CD1c-positive myeloid dendritic cell (primary cell): ENCODE data around the gene TMEM98.
"Not testable (repeated sequence)": the region's sequence is repeated elsewhere in the genome, so short reads cannot be mapped to it uniquely, and the experiment has no call there.

ENCODE experiments used
- DNase-seq: peaks from one replicate; pipeline ENCODE4 v3.0.0-alpha.2; 2016; ENCODE audit errors: extremely low spot score

Gene TMEM98

DNA sequence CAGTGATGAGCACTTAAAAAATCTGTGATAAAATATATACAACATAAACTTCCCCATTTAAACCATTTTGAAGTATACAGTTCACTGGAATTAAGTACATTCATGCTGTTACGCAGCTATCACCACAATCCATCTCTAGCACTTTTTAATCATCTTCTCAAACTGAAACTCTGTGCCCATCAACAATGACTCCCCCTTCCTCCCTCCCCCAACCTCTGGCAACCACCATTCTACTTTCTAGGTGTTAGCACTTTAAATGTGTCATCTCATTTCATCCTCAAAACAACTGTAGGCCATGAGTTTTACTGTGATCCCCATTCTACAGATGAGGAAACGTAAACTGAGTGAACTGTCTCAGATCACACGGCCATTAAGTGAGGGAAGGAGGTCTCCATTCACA is 13.8 kb upstream of the TMEM98 start:
- no peak for DNase-seq

DNA sequence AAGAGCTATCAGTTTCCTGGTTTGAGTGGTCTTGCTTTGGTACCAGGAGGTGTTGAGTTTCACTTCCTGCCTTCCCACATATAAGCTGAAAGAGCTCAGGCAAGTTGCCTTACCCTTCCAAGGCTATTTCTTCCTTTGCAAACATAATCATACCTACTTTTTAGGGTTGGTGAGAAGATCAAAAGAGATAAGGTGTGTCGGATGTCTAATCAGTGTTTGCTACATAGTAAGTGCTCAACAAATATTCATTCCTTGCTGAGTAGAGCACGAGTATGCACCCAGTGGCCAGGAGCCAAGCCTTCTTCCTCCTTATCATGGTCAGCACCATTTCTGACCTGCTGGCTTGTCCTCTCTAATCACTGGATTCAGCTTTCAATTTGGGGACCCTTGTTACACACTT is 12.7 kb upstream of the TMEM98 start:
- DNase-seq = no peak

DNA sequence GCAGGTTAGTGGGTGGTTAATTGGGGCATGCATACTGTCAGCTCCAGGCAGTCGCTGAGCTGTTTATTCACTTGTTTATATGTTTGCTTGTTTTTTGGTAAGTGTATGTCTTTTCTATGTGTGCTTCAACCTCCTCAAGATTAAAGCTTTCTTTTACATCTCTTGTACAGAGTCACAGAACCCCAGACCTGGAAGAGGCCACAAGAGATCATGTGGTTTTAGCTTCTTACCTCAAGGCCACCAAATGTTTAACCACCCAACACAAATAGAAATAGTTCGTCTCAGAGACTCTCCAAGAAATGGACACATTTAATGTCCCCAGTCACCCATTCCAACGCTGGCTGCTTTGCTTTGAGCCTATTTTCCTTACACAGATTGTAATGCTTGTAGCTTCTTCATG is 11.8 kb upstream of the TMEM98 start:
- DNase-seq = no peak

DNA sequence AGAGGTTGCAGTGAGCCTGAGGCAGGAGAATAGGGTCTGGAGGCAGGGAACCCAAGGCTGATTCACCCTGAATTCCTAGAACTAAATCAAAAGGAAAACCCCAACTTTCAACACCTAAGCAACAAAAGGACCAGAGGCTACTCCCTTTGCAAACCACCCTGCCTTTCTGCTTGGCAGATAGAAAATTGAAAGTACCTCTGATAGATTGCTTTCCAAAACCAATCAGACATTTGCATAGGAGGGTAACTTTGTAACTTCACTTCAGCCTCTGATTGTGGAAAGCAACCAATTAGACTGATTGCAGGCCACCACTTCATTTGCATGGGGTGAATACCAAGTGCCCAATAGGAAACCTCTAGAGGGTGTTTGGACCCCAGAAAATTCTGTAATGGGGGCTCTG is 10.9 kb upstream of the TMEM98 start:
- no peak for DNase-seq

DNA sequence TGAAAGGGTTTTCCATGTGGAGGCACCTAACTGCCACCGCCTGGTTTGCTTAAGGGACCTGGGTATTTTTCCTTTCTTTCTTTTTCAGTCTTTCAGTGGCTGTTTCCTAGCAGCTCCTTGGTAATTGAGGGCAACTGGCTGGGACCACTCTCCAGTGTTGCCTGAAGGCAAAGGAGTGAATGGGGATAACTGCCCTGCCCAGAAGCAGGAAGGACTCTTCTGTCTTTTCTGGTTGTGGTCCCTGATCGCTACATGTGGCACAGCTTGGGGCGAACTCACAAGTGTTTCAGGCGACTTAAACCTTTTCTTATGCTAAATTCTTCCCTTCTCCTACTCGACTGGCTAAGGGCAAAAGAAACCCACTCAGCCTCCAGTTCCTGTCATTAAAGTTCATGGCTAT is 10.1 kb upstream of the TMEM98 start:
- DNase-seq = no peak

DNA sequence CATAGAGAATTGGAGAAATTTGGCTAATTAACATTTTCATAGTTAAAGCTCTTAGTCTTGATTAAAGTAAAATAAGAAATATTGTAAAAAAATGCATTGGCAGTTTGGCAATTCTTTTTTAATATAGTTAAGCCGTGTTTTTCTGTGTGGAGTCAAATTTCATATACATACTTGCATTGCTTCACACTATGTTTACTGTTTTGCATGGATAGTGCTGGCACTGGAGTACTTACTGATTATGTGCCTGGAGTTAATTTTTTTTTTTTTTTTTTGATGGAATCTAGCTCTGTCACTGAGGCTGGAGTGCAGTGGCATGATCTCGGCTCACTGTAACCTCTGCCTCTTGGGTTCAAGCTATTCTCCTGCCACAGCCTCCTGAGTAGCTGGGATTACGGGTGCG is 8.1 kb upstream of the TMEM98 start:
- DNase-seq = not testable (repeated sequence)

DNA sequence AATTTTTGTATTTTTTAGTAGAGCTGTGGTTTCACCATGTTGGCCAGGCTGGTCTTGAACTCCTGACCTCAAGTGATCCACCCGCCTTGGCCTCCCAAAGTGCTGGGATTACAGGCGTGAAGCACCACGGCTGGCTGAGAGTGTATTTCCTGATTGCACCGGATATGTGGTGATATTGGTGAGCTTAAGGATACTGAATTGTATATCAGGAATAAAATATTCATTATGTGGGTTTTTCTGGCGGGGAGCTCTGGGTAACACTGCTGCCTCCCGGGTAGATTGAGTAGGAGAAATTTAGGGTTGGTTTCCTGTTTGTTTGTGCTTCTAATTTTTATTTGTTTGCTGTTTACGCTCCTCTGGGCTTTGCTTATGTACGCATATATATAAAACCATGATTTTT is 7.7 kb upstream of the TMEM98 start:
- DNase-seq = no peak

DNA sequence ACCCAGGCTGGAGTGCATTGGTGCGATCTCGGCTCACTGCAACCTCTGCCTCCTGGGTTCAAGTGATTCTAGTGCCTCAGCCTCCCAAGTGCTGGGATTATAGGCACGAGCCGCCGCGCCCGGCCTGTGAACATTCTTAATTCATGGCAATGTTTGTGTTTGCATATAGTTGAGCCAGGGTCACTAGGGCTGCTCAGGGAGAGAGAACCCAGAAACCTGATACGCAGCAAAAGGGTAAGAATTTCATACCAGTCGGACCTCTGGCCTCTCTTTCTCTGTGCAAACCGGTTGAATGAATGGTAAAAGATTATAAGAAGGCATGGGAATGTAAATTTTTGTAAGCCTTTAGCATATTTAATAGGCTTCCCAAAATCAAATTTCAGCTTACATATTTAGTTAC is 6.9 kb upstream of the TMEM98 start:
- DNase-seq = no peak

DNA sequence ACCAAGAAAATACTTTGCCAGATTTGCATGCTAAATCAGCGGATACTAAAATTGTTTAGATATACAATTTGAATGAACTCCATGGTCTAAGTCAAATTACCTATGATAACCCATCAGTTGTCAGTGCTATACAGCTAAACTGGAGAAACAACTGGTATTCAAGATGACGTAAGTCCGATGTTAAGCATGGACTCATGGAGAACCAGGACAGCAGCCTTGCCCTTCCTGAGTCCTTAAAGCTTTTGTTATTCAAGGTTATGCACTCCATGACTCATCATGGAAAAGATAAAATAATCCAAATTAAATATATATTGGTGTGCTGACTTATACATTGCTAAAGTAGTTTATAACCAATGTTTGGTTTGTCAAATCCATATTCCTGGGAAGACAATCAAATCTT is 4.0 kb upstream of the TMEM98 start:
- not testable (repeated sequence) for DNase-seq

DNA sequence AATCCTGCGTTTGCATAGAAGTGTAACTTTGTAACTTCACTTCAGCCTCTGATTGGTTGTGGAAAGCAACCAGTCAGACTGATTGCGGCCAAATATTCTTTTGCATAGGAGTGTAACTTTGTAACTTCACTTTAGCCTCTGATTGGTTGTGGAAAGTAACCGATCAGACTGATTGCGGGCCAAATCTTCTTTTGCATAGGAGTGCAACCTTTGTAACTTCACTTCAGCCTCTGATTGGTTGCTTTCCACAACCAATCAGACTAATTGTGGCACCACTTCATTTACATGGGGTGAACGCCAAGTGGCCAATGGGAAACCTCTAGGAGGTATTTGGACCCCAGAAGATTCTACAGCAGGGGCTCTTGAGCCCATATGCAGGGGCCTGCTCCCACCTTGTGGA is 1.8 kb upstream of the TMEM98 start:
- DNase-seq = no peak

DNA sequence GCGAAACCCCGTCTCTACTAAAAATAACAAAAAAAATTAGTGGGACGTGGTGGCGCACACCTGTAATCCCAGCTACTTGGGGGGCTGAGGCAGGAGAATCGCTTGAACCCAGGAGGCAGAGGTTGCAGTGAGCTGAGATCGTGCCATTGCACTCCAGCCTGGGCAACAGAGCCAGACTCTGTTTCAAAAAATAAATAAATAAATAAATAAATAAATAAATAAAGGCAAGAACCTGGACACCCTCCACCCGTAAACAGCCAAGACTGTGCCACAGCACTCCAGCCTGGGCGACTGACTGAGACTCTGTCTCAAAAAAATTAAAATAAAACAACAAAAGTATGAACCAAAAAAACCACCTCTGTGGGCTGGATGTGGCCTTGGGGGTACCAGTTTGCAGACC is 1.2 kb upstream of the TMEM98 start:
- DNase-seq = not testable (repeated sequence)

DNA sequence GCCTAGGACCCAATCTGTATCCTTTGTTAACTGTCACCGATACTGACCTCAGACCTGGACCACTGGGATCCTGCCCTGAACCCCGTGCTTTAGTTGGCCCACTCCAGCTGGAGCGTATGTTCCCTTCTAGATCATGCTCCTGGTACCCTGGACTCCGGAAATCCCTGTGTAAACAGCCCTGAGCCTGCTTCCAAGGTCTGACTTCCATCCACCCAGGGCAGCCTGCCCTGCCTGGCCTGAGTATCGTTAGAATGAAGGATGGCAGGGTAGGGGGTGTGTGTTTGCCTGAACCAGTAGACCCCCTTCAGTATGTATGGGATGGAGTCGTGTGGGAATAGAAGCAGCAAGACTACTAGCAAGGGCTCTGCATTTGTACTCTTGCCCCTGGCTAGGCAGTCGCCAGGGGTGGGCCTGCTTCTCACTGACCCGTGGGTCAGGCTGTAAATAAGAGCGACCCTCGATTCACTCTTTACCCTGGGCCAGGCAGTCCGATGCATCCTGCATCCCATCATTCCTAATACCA is 691 bp upstream of the TMEM98 start:
- no peak for DNase-seq

DNA sequence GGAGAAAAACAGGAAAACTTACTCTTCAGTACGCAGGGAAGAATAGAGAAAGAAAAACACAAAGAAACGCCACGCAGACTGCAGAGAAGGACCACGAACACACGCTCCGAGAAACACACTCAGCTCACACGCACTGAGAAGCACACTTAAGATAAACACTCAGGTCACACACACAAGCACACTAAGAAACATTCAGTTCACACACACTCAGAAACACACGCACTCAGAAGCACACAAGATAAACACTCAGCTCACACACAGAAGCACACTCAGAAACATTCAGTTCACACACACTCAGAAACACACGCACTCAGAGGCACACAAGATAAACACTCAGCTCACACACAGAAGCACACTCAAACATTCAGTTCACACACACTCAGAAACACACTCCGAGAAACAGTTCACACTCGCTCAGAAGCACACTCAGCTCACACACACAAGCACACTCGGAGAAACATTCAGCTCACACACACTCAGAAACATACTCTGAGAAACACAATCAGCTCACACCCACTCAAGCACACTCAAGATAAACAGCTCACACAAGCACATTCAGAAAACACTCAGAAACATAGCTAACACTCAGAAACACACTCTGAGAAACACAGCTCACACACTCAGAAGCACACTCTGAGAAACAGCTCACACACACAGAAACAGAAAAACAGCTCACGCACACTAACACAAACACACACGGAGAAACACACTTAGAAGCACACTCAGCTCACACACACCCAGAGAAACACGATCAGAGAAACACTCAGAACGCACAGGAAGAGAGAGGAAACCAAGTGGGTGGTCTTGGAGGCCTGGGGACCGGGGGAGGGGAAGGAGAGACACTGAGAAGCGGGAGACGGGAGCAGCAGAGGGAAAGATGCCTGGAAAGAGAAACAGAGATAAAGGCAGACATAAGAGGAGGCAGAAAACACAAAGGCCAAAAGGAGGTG is 908 bp downstream of the TMEM98 start:
- no peak for DNase-seq

DNA sequence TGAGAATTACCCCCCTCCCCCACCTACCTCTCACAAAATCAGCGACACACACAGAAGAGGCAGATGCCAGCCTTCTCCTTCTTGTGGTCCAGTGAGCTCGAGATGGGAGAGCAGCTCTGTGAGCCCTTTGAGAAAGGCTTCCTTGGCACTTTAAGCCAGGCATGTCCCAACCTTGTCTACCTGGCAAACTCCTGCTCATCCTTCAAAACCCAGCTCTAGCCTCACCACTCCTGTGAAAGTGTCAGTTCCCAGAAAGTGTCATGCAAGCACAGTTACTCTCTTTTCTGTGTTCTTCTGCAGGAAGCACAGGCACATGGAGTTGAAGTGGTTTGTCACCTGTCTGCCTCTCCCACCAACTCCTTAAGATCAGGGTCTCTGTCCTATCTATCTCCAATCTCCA is 1.6 kb downstream of the TMEM98 start:
- no peak for DNase-seq

DNA sequence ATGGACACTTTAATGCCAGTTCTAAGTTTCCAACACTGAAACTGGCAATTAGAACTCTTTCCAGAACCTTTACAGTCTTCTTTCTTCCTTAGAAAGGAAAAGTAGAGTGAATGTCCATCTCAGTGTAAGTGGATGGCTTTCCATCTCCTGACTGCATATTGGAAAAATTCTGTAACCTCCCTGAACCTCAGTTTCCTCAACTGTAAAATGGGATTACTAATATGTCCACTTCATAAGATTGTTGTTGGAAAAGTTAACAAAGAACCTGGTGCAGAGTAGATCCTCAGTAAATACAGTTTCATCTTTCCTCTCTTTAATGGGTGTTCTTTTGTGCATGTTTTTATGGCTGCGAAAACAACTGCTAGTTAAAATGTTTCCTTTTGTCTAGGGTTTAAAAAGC is 2.6 kb downstream of the TMEM98 start:
- DNase-seq = no peak

DNA sequence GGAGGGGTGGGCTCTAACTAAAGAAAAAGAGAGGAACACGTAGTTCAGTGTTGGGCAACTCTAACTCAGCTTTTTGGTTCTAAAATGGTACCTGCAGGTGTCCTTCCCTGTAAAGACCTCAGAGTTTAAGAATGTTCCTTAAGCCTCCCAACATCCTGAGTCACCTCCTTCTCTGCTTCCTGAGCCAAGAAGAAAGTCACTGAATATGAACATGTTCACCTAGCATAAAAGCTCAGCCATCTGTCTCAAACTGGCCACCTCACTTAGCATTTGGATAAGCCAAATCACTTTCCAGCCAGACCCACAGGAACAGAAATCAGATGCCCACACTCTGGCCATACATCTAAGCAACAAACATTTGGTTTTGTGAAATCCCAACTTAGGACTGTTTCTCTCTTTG is 3.7 kb downstream of the TMEM98 start:
- DNase-seq = no peak

DNA sequence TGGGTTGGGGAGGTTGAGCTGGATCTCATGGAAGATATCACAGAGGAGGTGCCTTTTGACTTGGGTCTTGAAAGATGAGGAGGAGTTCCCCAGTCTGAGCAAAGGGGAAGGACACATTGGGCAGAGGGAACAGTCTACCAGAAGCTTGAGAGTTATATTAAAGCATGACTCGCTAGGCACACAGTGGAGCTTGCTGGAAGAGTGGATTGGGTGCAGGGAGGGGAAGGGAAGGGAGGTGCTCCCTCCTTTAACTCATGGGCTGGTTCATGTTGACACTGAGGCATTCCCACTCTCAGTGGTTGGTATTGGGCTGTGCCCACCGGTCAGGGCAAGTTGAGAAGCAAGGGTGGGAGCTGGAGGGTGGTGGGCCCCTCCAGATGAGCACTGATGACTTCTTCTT is 5.9 kb downstream of the TMEM98 start:
- no peak for DNase-seq

DNA sequence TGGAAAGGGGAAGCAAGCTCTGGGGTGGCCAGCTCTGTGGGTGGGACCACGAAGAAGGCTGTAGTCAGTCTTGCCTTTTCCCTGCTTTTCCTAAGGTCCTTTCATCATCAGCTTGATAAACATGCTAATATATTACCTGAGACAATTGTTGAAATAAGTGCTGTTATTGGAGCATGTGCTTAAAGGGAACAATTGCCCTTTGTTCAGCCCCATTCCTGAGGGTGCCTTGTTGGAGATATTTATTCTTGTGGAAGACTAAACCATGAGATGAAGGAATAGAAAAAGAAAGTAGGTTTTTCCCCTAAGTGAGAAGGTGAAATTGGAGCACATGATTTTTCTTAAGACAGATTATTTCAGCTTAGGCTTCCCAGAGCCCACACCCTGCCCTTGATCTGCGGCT is 7.8 kb downstream of the TMEM98 start:
- no peak for DNase-seq

DNA sequence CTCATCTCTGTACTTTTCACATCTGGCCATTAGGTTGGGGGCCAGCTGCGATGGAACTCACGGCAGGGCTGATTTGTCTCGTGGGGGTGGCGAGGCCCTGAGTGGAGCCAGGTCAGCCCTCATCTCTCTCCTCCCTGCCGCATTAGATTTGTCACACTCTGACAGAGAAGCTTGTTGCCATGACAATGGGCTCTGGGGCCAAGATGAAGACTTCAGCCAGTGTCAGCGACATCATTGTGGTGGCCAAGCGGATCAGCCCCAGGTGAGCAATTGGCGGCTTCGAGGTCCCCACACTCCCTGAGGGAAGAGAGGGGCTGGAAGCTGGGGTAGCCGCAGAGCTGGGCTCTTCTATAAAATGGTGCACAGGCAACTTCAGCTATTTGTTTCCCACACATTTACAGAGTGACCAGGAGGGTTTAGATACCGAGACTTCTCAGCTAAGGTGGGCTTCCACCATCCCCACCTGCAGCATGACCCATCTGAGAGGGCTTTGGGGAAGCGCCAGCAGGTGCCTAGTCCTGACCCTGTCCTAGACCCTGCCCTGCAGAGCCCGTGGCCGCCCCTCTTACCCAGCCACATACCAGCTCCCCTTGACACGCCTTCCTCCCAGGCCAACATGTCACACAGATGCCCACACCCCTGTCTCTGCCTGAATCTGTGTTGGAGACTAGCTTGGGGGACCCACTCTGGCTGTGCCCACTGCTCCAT is 8.4 kb downstream of the TMEM98 start:
- DNase-seq = no peak

DNA sequence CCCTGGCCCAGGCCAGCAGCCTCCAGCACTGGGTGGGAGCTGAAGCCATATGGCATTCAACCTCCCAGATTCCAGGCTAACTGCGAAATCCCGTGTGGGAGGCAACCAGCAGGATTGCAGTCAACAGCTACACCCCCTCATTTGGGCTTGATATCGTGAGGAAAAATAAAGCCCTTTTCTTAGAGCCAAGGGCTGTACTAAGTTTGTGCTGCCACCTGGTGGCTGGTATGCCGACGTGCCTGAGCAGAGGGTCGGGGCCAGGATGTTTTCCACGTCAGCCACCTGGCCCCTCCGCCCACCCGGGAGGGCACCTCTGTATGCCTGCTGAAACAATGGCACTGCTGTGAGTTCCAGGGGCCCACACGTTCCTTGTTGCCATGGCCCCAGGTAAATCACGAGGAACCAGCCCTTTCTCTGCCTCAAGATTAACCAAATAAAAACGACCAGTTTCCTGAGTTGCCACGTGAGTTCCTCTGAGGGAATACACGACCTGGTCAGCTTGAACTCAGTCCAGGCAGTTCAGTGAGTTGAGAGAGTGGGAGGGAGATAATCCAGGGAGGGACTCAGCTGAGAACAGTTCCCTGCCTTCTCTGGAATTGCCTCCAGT is 9.0 kb downstream of the TMEM98 start:
- peak; percentile 57 for DNase-seq

DNA sequence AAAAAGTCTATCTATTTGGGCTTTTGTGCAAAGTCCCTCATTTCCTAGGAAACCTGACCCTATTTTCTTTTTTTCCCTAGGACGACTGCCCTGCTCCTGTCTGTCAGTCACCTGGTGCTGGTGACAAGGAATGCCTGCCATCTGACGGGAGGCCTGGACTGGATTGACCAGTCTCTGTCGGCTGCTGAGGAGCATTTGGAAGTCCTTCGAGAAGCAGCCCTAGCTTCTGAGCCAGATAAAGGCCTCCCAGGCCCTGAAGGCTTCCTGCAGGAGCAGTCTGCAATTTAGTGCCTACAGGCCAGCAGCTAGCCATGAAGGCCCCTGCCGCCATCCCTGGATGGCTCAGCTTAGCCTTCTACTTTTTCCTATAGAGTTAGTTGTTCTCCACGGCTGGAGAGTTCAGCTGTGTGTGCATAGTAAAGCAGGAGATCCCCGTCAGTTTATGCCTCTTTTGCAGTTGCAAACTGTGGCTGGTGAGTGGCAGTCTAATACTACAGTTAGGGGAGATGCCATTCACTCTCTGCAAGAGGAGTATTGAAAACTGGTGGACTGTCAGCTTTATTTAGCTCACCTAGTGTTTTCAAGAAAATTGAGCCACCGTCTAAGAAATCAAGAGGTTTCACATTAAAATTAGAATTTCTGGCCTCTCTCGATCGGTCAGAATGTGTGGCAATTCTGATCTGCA is 12.9 kb downstream of the TMEM98 start:
- DNase-seq = no peak

DNA sequence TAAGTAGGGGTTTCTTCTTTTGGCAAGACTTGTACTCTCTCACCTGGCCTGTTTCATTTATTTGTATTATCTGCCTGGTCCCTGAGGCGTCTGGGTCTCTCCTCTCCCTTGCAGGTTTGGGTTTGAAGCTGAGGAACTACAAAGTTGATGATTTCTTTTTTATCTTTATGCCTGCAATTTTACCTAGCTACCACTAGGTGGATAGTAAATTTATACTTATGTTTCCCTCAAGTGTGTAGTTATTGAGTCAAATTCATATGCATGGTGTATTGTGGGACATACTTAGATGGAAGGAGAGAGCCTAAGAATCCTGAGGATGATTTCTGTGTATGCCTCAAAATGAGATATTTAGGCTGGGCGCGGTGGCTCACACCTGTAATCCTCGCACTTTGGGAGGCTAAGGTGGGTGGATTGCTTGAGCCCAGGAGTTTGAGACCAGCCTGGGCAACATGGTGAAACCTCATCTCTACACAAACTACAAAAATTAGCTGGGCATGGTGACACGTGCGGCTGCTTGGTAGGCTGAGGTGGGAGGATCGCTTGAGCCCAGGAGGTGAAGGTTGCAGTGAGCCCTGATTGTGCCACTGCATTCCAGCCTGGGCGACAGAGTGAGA is 13.6 kb downstream of the TMEM98 start:
- DNase-seq = no peak
